GM12873 (cell line): Measurements from ENCODE around the gene ABCA5.

Source experiments
- TF ChIP-seq, protein P1 (sequence below): IDR thresholded peaks from 2 replicates; pipeline ENCODE4 v1.5.1; 2012; ENCODE audit warnings: low read depth, mild to moderate bottlenecking, moderate library complexity, low read length, control low read depth; ENCODE audit not compliant: insufficient read depth; ENCODE audit errors: missing control alignments

ABCA5 gene

DNA sequence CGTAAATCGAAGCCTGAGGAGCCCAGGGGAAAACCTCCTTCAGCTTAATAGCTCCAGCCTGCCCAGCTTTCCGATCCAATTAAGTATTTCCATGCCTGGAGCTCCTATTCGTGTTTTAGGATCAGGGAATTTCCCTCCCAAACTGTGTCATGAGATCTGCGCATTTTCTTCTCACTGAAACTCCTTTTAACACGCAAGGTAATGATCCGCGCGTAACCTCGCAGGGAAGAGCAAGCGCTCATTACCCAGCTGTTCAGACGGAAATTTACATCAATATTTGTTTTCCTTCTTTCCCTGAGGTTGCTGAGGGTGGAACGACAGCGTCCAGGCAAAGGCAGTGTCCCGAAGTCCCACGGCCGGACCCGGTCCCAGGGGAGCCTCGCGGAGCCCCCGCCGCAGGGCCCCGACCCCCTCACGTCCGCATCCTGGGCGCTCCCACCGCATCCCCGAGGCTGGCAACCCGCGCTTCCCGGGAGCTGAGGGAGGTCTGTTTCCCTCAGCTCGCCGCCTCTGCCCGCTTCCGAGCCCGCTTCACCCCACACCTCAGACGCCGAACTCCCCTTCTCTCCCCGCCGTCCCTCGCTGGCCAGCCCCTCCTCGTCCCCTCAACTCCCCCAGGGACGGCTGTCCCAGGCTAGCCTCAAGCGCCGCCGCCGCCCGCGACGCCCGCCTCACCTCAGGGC, 415 bp downstream of the ABCA5 start:
- TF ChIP-seq, protein P1, sequence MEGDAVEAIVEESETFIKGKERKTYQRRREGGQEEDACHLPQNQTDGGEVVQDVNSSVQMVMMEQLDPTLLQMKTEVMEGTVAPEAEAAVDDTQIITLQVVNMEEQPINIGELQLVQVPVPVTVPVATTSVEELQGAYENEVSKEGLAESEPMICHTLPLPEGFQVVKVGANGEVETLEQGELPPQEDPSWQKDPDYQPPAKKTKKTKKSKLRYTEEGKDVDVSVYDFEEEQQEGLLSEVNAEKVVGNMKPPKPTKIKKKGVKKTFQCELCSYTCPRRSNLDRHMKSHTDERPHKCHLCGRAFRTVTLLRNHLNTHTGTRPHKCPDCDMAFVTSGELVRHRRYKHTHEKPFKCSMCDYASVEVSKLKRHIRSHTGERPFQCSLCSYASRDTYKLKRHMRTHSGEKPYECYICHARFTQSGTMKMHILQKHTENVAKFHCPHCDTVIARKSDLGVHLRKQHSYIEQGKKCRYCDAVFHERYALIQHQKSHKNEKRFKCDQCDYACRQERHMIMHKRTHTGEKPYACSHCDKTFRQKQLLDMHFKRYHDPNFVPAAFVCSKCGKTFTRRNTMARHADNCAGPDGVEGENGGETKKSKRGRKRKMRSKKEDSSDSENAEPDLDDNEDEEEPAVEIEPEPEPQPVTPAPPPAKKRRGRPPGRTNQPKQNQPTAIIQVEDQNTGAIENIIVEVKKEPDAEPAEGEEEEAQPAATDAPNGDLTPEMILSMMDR: no peak

- TF ChIP-seq, protein P1: no peak
Observed at GRCh38 chr17:69325518-69326376, 1.2 kb downstream of the ABCA5 start.

- TF ChIP-seq, protein P1: no peak
Observed at GRCh38 chr17:69323806-69324205, 3.1 kb downstream of the ABCA5 start.

- TF ChIP-seq, protein P1: no peak
Observed at GRCh38 chr17:69320908-69321238, 6.1 kb downstream of the ABCA5 start.

DNA sequence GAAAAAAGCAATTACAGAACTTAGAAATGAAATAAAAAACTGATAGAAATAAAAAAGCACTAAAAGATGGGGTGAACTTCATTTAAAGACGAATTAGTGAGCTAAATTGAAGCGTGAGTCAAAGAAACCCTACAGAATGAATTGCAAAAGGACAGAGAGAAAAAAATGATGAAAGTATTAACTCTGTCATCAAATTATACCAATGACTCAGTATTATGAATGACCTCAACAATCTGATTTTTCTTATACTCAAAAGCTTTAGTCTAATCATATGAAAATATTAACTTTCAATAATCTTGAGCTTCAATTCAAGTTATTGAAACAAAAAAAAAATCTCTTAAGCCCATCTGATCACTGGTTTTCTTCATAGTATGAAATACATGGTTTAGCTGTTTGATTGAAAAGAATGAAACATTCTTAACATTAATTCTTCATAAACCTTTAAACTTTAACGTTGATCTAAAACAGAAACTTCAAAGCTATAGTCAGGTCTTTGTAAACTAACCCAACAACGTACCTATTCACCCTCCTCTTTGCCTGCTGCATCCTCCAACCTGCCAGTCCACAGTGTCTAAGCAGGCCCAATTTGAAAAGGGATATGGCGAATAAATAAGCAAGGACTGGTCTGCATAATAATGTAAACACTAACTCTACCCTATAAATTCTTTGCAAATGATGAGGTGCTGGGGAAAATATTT, 6.6 kb downstream of the ABCA5 start:
- TF ChIP-seq, protein P1: no peak

GRCh38 chr17:69317625-69318024, 9.3 kb downstream of the ABCA5 start:
- TF ChIP-seq, protein P1: no peak
